Endothelial cell of umbilical vein (primary cell): ENCODE data around the gene PNPLA6.

ENCODE experiments used
- POLR2AphosphoS5 ChIP-seq: IDR thresholded peaks from 2 replicates; pipeline ENCODE4 v1.6.1; 2012; ENCODE audit warnings: low read depth, mild to moderate bottlenecking, control low read depth, low read length, moderate library complexity; ENCODE audit not compliant: insufficient read depth
- TF ChIP-seq, protein P1 (sequence below), 2 donors: IDR thresholded peaks; 1 replicate in 1 of 2; 2 replicates in 1 of 2; pipeline ENCODE4 v1.5.1; 2011; ENCODE audit warnings: low read length in 2 of 2, mild to moderate bottlenecking in 2 of 2, moderate library complexity in 2 of 2, control low read depth in 1 of 2, inconsistent platforms in 1 of 2, low read depth in 1 of 2; ENCODE audit not compliant: insufficient read depth in 1 of 2; ENCODE audit errors: extremely low read depth in 1 of 2

DNA sequence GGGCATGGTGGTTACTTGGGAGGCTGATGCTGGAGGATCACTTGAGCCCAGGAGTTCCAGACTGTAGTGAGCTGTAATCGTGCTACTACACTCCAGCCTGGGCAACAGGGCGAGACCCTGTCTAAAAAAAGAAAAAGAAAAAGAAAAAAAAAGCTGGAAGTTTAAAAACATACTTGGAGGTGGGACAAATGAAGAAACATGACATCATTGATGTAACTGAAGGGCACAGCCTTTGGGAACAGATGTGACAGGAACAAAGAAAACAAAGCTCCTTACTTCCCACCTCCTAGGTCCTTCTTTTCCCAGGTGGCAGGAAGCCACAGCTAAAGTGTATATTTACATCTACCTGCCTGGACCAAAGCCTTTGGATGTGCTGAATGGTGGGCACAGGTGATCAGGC lies 48.6 kb upstream of the PNPLA6 start:
- TF ChIP-seq, protein P1, sequence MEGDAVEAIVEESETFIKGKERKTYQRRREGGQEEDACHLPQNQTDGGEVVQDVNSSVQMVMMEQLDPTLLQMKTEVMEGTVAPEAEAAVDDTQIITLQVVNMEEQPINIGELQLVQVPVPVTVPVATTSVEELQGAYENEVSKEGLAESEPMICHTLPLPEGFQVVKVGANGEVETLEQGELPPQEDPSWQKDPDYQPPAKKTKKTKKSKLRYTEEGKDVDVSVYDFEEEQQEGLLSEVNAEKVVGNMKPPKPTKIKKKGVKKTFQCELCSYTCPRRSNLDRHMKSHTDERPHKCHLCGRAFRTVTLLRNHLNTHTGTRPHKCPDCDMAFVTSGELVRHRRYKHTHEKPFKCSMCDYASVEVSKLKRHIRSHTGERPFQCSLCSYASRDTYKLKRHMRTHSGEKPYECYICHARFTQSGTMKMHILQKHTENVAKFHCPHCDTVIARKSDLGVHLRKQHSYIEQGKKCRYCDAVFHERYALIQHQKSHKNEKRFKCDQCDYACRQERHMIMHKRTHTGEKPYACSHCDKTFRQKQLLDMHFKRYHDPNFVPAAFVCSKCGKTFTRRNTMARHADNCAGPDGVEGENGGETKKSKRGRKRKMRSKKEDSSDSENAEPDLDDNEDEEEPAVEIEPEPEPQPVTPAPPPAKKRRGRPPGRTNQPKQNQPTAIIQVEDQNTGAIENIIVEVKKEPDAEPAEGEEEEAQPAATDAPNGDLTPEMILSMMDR (IDR thresholded peaks at IDR 0.05; ENCODE audit: extremely low read depth in 1 of 2, insufficient read depth in 1 of 2, low read depth in 1 of 2, low read length in 2 of 2) = no peak
- TF ChIP-seq POLR2AphosphoS5 = no peak
